CD8-positive, alpha-beta memory T cell (primary cell): Measurements from ENCODE around the gene TIGD1. TPM values are rescaled to one million over a fixed set of nuclear protein-coding genes. Genes with fewer than 3 reads are reported as not detected.

Experiments
- CTCF ChIA-PET: fragments of 350-600 bp; sonication (Branson Sonifier 250); formaldehyde crosslinking; loops from one replicate; lab custom pipeline; 2021; ENCODE audit warnings: antibody characterized with exemption; lab: Charles Lee
- POLR2A ChIA-PET: fragments of 350-600 bp; sonication (Branson Sonifier 250); formaldehyde crosslinking; loops from one replicate; lab custom pipeline; 2021; ENCODE audit warnings: antibody characterized with exemption; lab: Charles Lee
- DNase-seq, 5 donors: peaks; one replicate each; pipeline versions ENCODE4 v3.0.0 to v3.0.0-alpha.2; 2020 to 2022; ENCODE audit warnings: mixed read lengths in 1 of 5
- H3K27ac ChIP-seq: one replicate; pipeline ENCODE4 v1.7.0; 2013; ENCODE audit warnings: low read depth, mild to moderate bottlenecking, low read length, moderate library complexity
- H3K27me3 ChIP-seq: 2 replicates; pipeline ENCODE4 v1.7.0; 2013; ENCODE audit warnings: low read length, mild to moderate bottlenecking; ENCODE audit not compliant: insufficient read depth, poor library complexity, severe bottlenecking
- H3K36me3 ChIP-seq: 2 replicates; pipeline ENCODE4 v1.7.0; 2013; ENCODE audit warnings: mild to moderate bottlenecking, low read length, moderate library complexity; ENCODE audit not compliant: insufficient read depth
- H3K4me1 ChIP-seq: 2 replicates; pipeline ENCODE4 v1.7.0; 2013; ENCODE audit warnings: mild to moderate bottlenecking, low read length, moderate library complexity; ENCODE audit not compliant: insufficient read depth
- H3K4me3 ChIP-seq: 2 replicates; pipeline ENCODE4 v1.7.0; 2013; ENCODE audit warnings: mild to moderate bottlenecking, low read length
- H3K9me3 ChIP-seq: 2 replicates; pipeline ENCODE4 v1.7.0; 2013; ENCODE audit warnings: mild to moderate bottlenecking, low read length
- H3K27ac Mint-ChIP-seq, 8 donors: one replicate each; pipeline ENCODE4 v1.8.0; 2020 to 2021; ENCODE audit warnings: mixed read lengths in 8 of 8, mild to moderate bottlenecking in 6 of 8, inconsistent platforms in 3 of 8, moderate library complexity in 3 of 8
- H3K27me3 Mint-ChIP-seq, 2 donors: one replicate each; pipeline ENCODE4 v1.8.0; 2020 to 2021; ENCODE audit warnings: mixed read lengths in 2 of 2, mild to moderate bottlenecking in 1 of 2, moderate library complexity in 1 of 2
- H3K36me3 Mint-ChIP-seq, 3 donors: one replicate each; pipeline ENCODE4 v1.8.0; 2020 to 2021; ENCODE audit warnings: mixed read lengths in 3 of 3, inconsistent platforms in 1 of 3, mild to moderate bottlenecking in 1 of 3
- H3K4me1 Mint-ChIP-seq, 3 donors: one replicate each; pipeline ENCODE4 v1.8.0; 2020 to 2021; ENCODE audit warnings: mixed read lengths in 3 of 3, inconsistent platforms in 1 of 3, mild to moderate bottlenecking in 1 of 3
- H3K4me3 Mint-ChIP-seq, 7 donors: one replicate each; pipeline ENCODE4 v1.8.0; 2020 to 2021; ENCODE audit warnings: mixed read lengths in 7 of 7, mild to moderate bottlenecking in 6 of 7, moderate library complexity in 4 of 7, inconsistent platforms in 2 of 7
- H3K9me3 Mint-ChIP-seq, 5 donors: one replicate each; pipeline ENCODE4 v1.8.0; 2020 to 2022; ENCODE audit warnings: mixed read lengths in 5 of 5, mild to moderate bottlenecking in 3 of 5, moderate library complexity in 2 of 5, inconsistent platforms in 1 of 5
- polyA plus RNA-seq: library from polyadenylated mRNA; unstranded; fragments of 300-500 nt; fragmentation: Illumina TruSeq; gene quantifications from one replicate; pipeline ENCODE4 v1.2.3, GENCODE V29; 2021
- total RNA-seq, 2 experiments: library from RNA; stranded (reverse); gene quantifications; one replicate each; pipeline ENCODE4 v1.2.3, GENCODE V29; 2021

Gene TIGD1
- total and polyA plus RNA-seq, 3 experiments from 2014 or later, result 6.4 to 7.0 (median 6.5) TPM

GRCh38 chr2:232541195-232541960 is 9.0 kb downstream of the TIGD1 start:
- H3K27ac Mint-ChIP-seq, result no peak overlapping the region
- Histone ChIP-seq H3K27me3 (no peaks in the 10 kb centered on the region), H3K4me1 (peaks cover 3% of the 10 kb centered on the region), H3K36me3 (no peaks in the 10 kb centered on the region), H3K9me3 (no peaks in the 10 kb centered on the region), H3K27ac (no peak overlapping the region), H3K4me3 (no peak overlapping the region)
- ChIA-PET CTCF (no interaction called here), POLR2A (interaction anchor here (0.7 kb wide), 1 partner anchor 10 kb away, joined by 5 read pairs; no protein-coding TSS in a partner anchor)
- H3K36me3 Mint-ChIP-seq, result peaks cover 0 to 14% (median under 1%) of the 10 kb centered on the region in 3 donors
- H3K4me3 Mint-ChIP-seq, result no peak overlapping the region
- H3K9me3 Mint-ChIP-seq, result no peaks in the 10 kb centered on the region
- H3K4me1 Mint-ChIP-seq, result peaks cover under 1 to 36% (median 3%) of the 10 kb centered on the region in 3 donors
- DNase-seq, result no peak
- peaks cover 0 to 5% of the 10 kb centered on the region in 2 donors for H3K27me3 Mint-ChIP-seq

- ChIA-PET POLR2A (interaction anchor here (0.7 kb wide), 1 partner anchor 11 kb away, joined by 5 read pairs; no protein-coding TSS in a partner anchor), CTCF (no interaction called here)
- H3K4me3 Mint-ChIP-seq, result no peak overlapping the region
- no peak overlapping the region for H3K27ac Mint-ChIP-seq
- H3K4me1 ChIP-seq, result no peaks in the 10 kb centered on the region
- DNase-seq, result no peak
- peaks cover 3 to 8% of the 10 kb centered on the region in 2 donors for H3K27me3 Mint-ChIP-seq
- peaks cover 0 to 29% (median 0%) of the 10 kb centered on the region in 3 donors for H3K4me1 Mint-ChIP-seq
- H3K9me3 Mint-ChIP-seq, result no peaks in the 10 kb centered on the region
- no peaks in the 10 kb centered on the region for H3K27me3 ChIP-seq
- H3K36me3 Mint-ChIP-seq, result peaks cover 0 to 10% (median 0%) of the 10 kb centered on the region in 3 donors
- no peaks in the 10 kb centered on the region for H3K9me3 ChIP-seq
- H3K4me3 ChIP-seq, result no peak overlapping the region
- no peaks in the 10 kb centered on the region for H3K36me3 ChIP-seq
- no peak overlapping the region for H3K27ac ChIP-seq
Measured at GRCh38 chr2:232540441-232541041, 9.8 kb downstream of the TIGD1 start.

GRCh38 chr2:232539298-232540231 is 10.8 kb downstream of the TIGD1 start, which contains the start of gene CHRNG:
CHRNG (plus strand) TSS chr2:232539692; CDS start chr2:232539748, 56 bp downstream.
- no peak for DNase-seq
- Histone ChIP-seq H3K4me3 (no peak within 1 kb of the TSS), H3K4me1 (no peaks in the 10 kb centered on the region), H3K27me3 (no peaks in the 10 kb centered on the region), H3K27ac (no peak within 1 kb of the TSS), H3K9me3 (no peaks in the 10 kb centered on the region), H3K36me3 (no peaks in the 10 kb centered on the region)
- H3K27ac Mint-ChIP-seq, result no peak within 1 kb of the TSS
- peaks cover 0 to 22% (median 0%) of the 10 kb centered on the region in 3 donors for H3K4me1 Mint-ChIP-seq
- ChIA-PET CTCF (no interaction called here), POLR2A (no interaction called here)
- peaks cover 0 to 6% (median 0%) of the 10 kb centered on the region in 3 donors for H3K36me3 Mint-ChIP-seq
- peaks cover 4 to 9% of the 10 kb centered on the region in 2 donors for H3K27me3 Mint-ChIP-seq
- H3K4me3 Mint-ChIP-seq, result no peak within 1 kb of the TSS
- H3K9me3 Mint-ChIP-seq, result no peaks in the 10 kb centered on the region

GRCh38 chr2:232538671-232539070 is 11.7 kb downstream of the TIGD1 start:
- no peak overlapping the region for H3K4me3 Mint-ChIP-seq
- ChIA-PET CTCF (no interaction called here), POLR2A (interaction anchor here (0.6 kb wide), 1 partner anchor 22 kb away, joined by 4 read pairs; no protein-coding TSS in a partner anchor)

GRCh38 chr2:232537499-232537898 is 12.9 kb downstream of the TIGD1 start:
- Mint-ChIP-seq H3K27me3 (peaks cover 8 to 19% of the 10 kb centered on the region in 2 donors), H3K36me3 (no peaks in the 10 kb centered on the region), H3K27ac (peak overlapping the region in 1 of 8 donors; percentile 29), H3K9me3 (no peaks in the 10 kb centered on the region), H3K4me3 (no peak overlapping the region), H3K4me1 (peaks cover 0 to 10% (median 0%) of the 10 kb centered on the region in 3 donors)
- ChIA-PET CTCF (interaction anchor here (1.0 kb wide), 1 partner anchor 13 kb away, joined by 3 read pairs; no protein-coding TSS in a partner anchor), POLR2A (no interaction called here)
- Histone ChIP-seq H3K4me1 (no peaks in the 10 kb centered on the region), H3K36me3 (no peaks in the 10 kb centered on the region), H3K27me3 (no peaks in the 10 kb centered on the region), H3K9me3 (no peaks in the 10 kb centered on the region), H3K4me3 (no peak overlapping the region), H3K27ac (no peak overlapping the region)
- DNase-seq, result no peak

More at GRCh38 chr2:232538671-232539070, 11.7 kb downstream of the TIGD1 start:
- Histone ChIP-seq H3K4me3 (no peak overlapping the region), H3K9me3 (no peaks in the 10 kb centered on the region), H3K27me3 (no peaks in the 10 kb centered on the region), H3K4me1 (no peaks in the 10 kb centered on the region), H3K36me3 (no peaks in the 10 kb centered on the region), H3K27ac (no peak overlapping the region)
- no peak for DNase-seq
- Mint-ChIP-seq H3K36me3 (peaks cover 0 to 2% (median 0%) of the 10 kb centered on the region in 3 donors), H3K27ac (no peak overlapping the region), H3K9me3 (no peaks in the 10 kb centered on the region), H3K27me3 (peaks cover 8 to 12% of the 10 kb centered on the region in 2 donors), H3K4me1 (peaks cover 0 to 15% (median 0%) of the 10 kb centered on the region in 3 donors)

- Mint-ChIP-seq H3K27me3 (peaks cover 8 to 20% of the 10 kb centered on the region in 2 donors), H3K4me3 (no peak overlapping the region), H3K27ac (no peak overlapping the region), H3K9me3 (no peaks in the 10 kb centered on the region), H3K36me3 (no peaks in the 10 kb centered on the region), H3K4me1 (peaks cover 0 to 5% (median 0%) of the 10 kb centered on the region in 3 donors)
- Histone ChIP-seq H3K27ac (no peak overlapping the region), H3K4me1 (no peaks in the 10 kb centered on the region), H3K27me3 (no peaks in the 10 kb centered on the region), H3K9me3 (no peaks in the 10 kb centered on the region), H3K36me3 (no peaks in the 10 kb centered on the region), H3K4me3 (no peak overlapping the region)
- no peak for DNase-seq
- ChIA-PET POLR2A (no interaction called here), CTCF (no interaction called here)
Measured at GRCh38 chr2:232537079-232537478, 13.3 kb downstream of the TIGD1 start.

GRCh38 chr2:232535761-232536530 is 14.4 kb downstream of the TIGD1 start:
- ChIA-PET POLR2A (no interaction called here), CTCF (no interaction called here)
- no peaks in the 10 kb centered on the region for H3K4me1 ChIP-seq
- no peaks in the 10 kb centered on the region for H3K9me3 ChIP-seq
- no peaks in the 10 kb centered on the region for H3K27me3 ChIP-seq
- H3K4me3 ChIP-seq, result no peak overlapping the region
- H3K4me1 Mint-ChIP-seq, result peaks cover 0 to 5% (median 0%) of the 10 kb centered on the region in 3 donors
- peaks cover 8 to 20% of the 10 kb centered on the region in 2 donors for H3K27me3 Mint-ChIP-seq
- DNase-seq, result no peak
- no peaks in the 10 kb centered on the region for H3K36me3 ChIP-seq
- H3K27ac ChIP-seq, result no peak overlapping the region
- no peak overlapping the region for H3K27ac Mint-ChIP-seq
- H3K36me3 Mint-ChIP-seq, result no peaks in the 10 kb centered on the region
- H3K4me3 Mint-ChIP-seq, result no peak overlapping the region
- no peaks in the 10 kb centered on the region for H3K9me3 Mint-ChIP-seq
